Measurements from ENCODE around the gene IFI44. TPM values are rescaled to one million over a fixed set of nuclear protein-coding genes. Genes with fewer than 3 reads are reported as not detected.

The IFI44 gene
- total RNA-seq, 2 experiments from 2014 or later = not detected

DNA sequence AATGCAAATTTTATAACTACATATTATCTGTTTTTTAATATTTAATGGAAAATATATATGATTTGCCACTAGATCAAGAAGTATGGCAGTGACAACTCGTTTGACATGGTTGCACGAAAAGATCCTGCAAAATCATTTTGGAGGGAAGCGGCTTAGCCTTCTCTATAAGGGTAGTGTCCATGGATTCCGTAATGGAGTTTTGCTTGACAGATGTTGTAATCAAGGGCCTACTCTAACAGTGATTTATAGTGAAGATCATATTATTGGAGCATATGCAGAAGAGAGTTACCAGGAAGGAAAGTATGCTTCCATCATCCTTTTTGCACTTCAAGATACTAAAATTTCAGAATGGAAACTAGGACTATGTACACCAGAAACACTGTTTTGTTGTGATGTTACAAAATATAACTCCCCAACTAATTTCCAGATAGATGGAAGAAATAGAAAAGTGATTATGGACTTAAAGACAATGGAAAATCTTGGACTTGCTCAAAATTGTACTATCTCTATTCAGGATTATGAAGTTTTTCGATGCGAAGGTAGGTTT lies 556 bp downstream of the IFI44 start:
- no peak for TF ChIP-seq CTCF (conservative IDR thresholded peaks at IDR 0.05; ENCODE audit: low read length)
- no peak for TF ChIP-seq EZH2phosphoT487 (IDR thresholded peaks at IDR 0.05; ENCODE audit: borderline replicate concordance, low read depth, low read length)
- POLR2A ChIA-PET = no interaction called here

DNA sequence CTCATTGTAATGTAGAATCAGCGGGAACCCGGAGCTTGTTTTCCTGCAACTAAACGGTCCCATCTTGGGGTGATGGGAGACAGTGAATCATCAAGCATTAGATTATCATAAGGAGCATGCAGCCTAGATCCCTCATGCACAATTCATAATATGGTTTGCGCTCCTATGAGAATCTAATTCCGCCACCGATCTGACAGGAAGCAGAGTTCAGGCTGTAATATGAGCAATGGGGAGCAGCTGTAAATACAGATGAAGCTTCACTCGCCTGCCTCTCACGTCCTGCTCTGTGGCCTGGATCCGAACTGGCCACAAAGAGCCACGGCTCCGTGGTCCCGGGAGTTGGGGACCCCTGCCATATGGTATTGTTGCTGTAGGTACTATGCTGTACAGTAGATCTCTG lies 1.6 kb downstream of the IFI44 start:
- BruUV-seq (replicated peaks) = no TSS peak
- Histone ChIP-seq H3K4me2 (ENCODE audit: low read length) (no peak overlapping the region), H3K79me2 (ENCODE audit: insufficient read depth, low read depth, low read length) (no peaks in the 10 kb centered on the region)

More for the DNA sequence above, 556 bp downstream of the IFI44 start:
- no peak overlapping the region for H3K4me3 ChIP-seq (ENCODE audit: low read depth, low read length, poor library complexity, severe bottlenecking)
- intact Hi-C loops (cut with micrococcal nuclease; ENCODE audit: unreplicated experiment) = no loop called here
- H3K9me2 ChIP-seq (ENCODE audit: insufficient read depth, low read length) = no peaks in the 10 kb centered on the region
- H3K27ac ChIP-seq (ENCODE audit: low read depth, low read length, poor library complexity, severe bottlenecking) = no peak overlapping the region
- no peak overlapping the region for H2AFZ ChIP-seq (ENCODE audit: low read length)
- H3K79me2 ChIP-seq (ENCODE audit: insufficient read depth, low read depth, low read length) = no peaks in the 10 kb centered on the region
- BruUV-seq (replicated peaks) = no TSS peak
- H3K9me3 ChIP-seq (ENCODE audit: low read length) = no peaks in the 10 kb centered on the region
- H3K4me2 ChIP-seq (ENCODE audit: low read length) = no peak overlapping the region
- no peaks in the 10 kb centered on the region for H4K20me1 ChIP-seq (ENCODE audit: insufficient read depth, low read length)
- H3K36me3 ChIP-seq (ENCODE audit: insufficient read depth, low read length) = no peaks in the 10 kb centered on the region
- no peaks in the 10 kb centered on the region for H3K4me1 ChIP-seq (ENCODE audit: insufficient read depth, low read length, poor library complexity, severe bottlenecking)
- CTCF ChIA-PET (ENCODE audit: unreplicated experiment) = no interaction called here
- DNase-seq (ENCODE audit: low spot score) = no peak

More for the DNA sequence above, 1.6 kb downstream of the IFI44 start:
- no peaks in the 10 kb centered on the region for H3K36me3 ChIP-seq (ENCODE audit: insufficient read depth, low read length)
- no peak overlapping the region for H3K27ac ChIP-seq (ENCODE audit: low read depth, low read length, poor library complexity, severe bottlenecking)
- no peaks in the 10 kb centered on the region for H4K20me1 ChIP-seq (ENCODE audit: insufficient read depth, low read length)
- no peak overlapping the region for H3K4me3 ChIP-seq (ENCODE audit: low read depth, low read length, poor library complexity, severe bottlenecking)
- H2AFZ ChIP-seq (ENCODE audit: low read length) = no peak overlapping the region
- no peaks in the 10 kb centered on the region for H3K9me3 ChIP-seq (ENCODE audit: low read length)
- ChIA-PET POLR2A (no interaction called here), CTCF (ENCODE audit: unreplicated experiment) (no interaction called here)
- no peaks in the 10 kb centered on the region for H3K9me2 ChIP-seq (ENCODE audit: insufficient read depth, low read length)
- no peaks in the 10 kb centered on the region for H3K4me1 ChIP-seq (ENCODE audit: insufficient read depth, low read length, poor library complexity, severe bottlenecking)
- intact Hi-C loops (cut with micrococcal nuclease; ENCODE audit: unreplicated experiment) = no loop called here
- TF ChIP-seq CTCF (conservative IDR thresholded peaks at IDR 0.05; ENCODE audit: low read length) (no peak), EZH2phosphoT487 (IDR thresholded peaks at IDR 0.05; ENCODE audit: borderline replicate concordance, low read depth, low read length) (no peak)
- no peak for DNase-seq (ENCODE audit: low spot score)

Data from OCI-LY7 (cell line).